Heart left ventricle (tissue), 16 donors: ENCODE data around the gene USP35. TPM values are rescaled to one million over a fixed set of nuclear protein-coding genes. Genes with fewer than 3 reads are reported as not detected.
A peak's percentile ranks its signal among the peaks of the same experiment; 100 is the strongest.
"Not testable (repeated sequence)": the region's sequence is repeated elsewhere in the genome, so short reads cannot be mapped to it uniquely, and the experiment has no call there.

Source experiments
- ATAC-seq, 4 donors: fragments of 200-7000 bp; cut with Tn5 transposase; one replicate each; pipeline ENCODE4 v1.9.1; 2020 to 2022; ENCODE audit warnings: moderate library complexity in 4 of 4, mild to moderate bottlenecking in 3 of 4, moderate number of reproducible peaks in 1 of 4
- DNase-seq, 5 donors: peaks; one replicate each; pipeline ENCODE4 v3.0.0-alpha.2; 2020
- H3K27ac ChIP-seq, 12 donors: fragments of 200-600 bp; sonication (generic) in 4 of 12; one replicate each; pipeline versions ENCODE4 v1.5.0 to v1.8.0; 2016 to 2022; ENCODE audit warnings: mild to moderate bottlenecking in 2 of 12
- H3K27me3 ChIP-seq, 9 donors: fragments of 200-600 bp; sonication (generic) in 2 of 9; one replicate each; pipeline versions ENCODE4 v1.5.1 to v1.8.0; 2016 to 2022; ENCODE audit warnings: mild to moderate bottlenecking in 3 of 9
- H3K36me3 ChIP-seq, 9 donors: fragments of 200-600 bp; sonication (generic) in 2 of 9; one replicate each; pipeline versions ENCODE4 v1.5.0 to v1.8.0; 2018 to 2022; ENCODE audit warnings: mild to moderate bottlenecking in 2 of 9
- H3K4me1 ChIP-seq, 12 donors: fragments of 200-600 bp; sonication (generic) in 4 of 12; one replicate each; pipeline versions ENCODE4 v1.5.0 to v1.8.0; 2016 to 2022; ENCODE audit warnings: mild to moderate bottlenecking in 3 of 12
- H3K4me3 ChIP-seq, 12 donors: fragments of 200-600 bp; sonication (generic) in 4 of 12; one replicate each; pipeline versions ENCODE4 v1.5.0 to v1.8.0; 2017 to 2022; ENCODE audit warnings: mild to moderate bottlenecking in 9 of 12, moderate library complexity in 4 of 12
- H3K9me3 ChIP-seq, 12 donors: fragments of 200-600 bp; sonication (generic) in 4 of 12; one replicate each; pipeline versions ENCODE4 v1.5.0 to v1.8.0; 2016 to 2022; ENCODE audit warnings: mild to moderate bottlenecking in 1 of 12
- CTCF ChIP-seq, 12 donors: fragments of 200-600 bp; sonication (generic) in 4 of 12; IDR thresholded peaks; one replicate each; pipeline versions ENCODE4 v1.5.0 to v1.8.0; 2018 to 2022; ENCODE audit warnings: antibody characterized with exemption in 12 of 12, mild to moderate bottlenecking in 5 of 12
- POLR2A ChIP-seq, 2 donors: fragments of 450-650 bp; IDR thresholded peaks; one replicate each; pipeline ENCODE4 v1.6.1; 2017; ENCODE audit warnings: antibody characterized with exemption in 2 of 2, mild to moderate bottlenecking in 2 of 2, moderate library complexity in 2 of 2
- WGBS, 4 donors: extraction: QIAGEN DNeasy Blood & Tissue Kit in 2 of 4; methylation state at CpG; one replicate each; pipeline versions ENCODE4 v1.1.5 to v1.1.7; 2013 to 2018; 5-methylcytosine and 5-hydroxymethylcytosine counted together
- intact Hi-C, 10 donors: fragments of 100-400 bp; cut with DNase I; formaldehyde crosslinking; loops; one replicate each; pipeline versions ENCODE4 v1.11.1 to v1.14.2; 2022
- polyA plus RNA-seq, 2 donors: library from polyadenylated mRNA; stranded (reverse); fragments of 200-250 nt; gene quantifications; one replicate each; pipeline ENCODE4 v1.2.3, GENCODE V29; 2013
- total RNA-seq, 9 donors: library from RNA; depleted of rRNA in 2 of 9; stranded (reverse); fragments of >200 nt in 2 of 9; fragmentation: NEBNext Ultra II Directional in 3 of 9; extraction: Animal tissue kit (Norgen Biotek cat#: 25700) in 3 of 9; gene quantifications; one replicate each; pipeline versions ENCODE4 v1.1.0 to v1.2.4, GENCODE V29; 2016 to 2023
- donor health status: ischemic (EF 13 %, LVEDD 7.1; RV severe dilation, severe dysfunction).
- donor health status: healthy with polysubstance abuse.
- donor health status: DM: no; HTN: yes; CAD: no.
- donor health status: DM: no; HTN: no; CAD: no.
- donor health status: ischemic (EF 25% LVEDD 6.9; RV normal size, moderate dysfunction).
- donor health status: ischemic (EF 25% LVEDD 5.7; RV mildly dilated, moderate dysfunction).
- donor health status: healthy.
- donor health status: DM: yes; HTN: yes; CAD: no.
- donor health status: ischemic (EF 35%, LVEDD 5.7; RV mildly dilated, moderate dysfunction).
- donor health status: nonischemic (EF 11% LVEDD 7.7; RV severe dilation, severe dysfunction).
- donor health status: DM: yes; HTN: yes; CAD: no.
- donor health status: PGD.
- donor health status: ischemic (EF 29% LVEDD 5.4; RV normal size, mild dysfunction).
- donor health status: nonischemic (EF 23%, LVEDD 6.1; RV moderate dilation, normal function).

USP35 gene
- total and polyA plus RNA-seq, 11 donors: 4.5 to 8.1 (median 5.3) TPM

GRCh38 chr11:78170413-78170812 is 18.3 kb upstream of the USP35 start:
- Histone ChIP-seq H3K4me3 (no peak overlapping the region), H3K27ac (peak overlapping the region in 8 of 12 donors; percentile 79 to 92 (median 82)), H3K36me3 (peaks cover 0 to 28% (median 14%) of the 10 kb centered on the region in 9 donors), H3K4me1 (peaks cover 0 to 45% (median 27%) of the 10 kb centered on the region in 12 donors), H3K27me3 (no peaks in the 10 kb centered on the region), H3K9me3 (no peaks in the 10 kb centered on the region)
- WGBS, 4 donors: 93 to 94% (median 94%) methylated on average over 11 of the region's 11 CpGs
- TF ChIP-seq CTCF (IDR thresholded peaks at IDR 0.05): no peak
- TF ChIP-seq POLR2A (IDR thresholded peaks at IDR 0.05): no peak
- no peak for DNase-seq
- intact Hi-C loops: no loop called here
- ATAC-seq: no peak

- Histone ChIP-seq H3K27me3 (no peaks in the 10 kb centered on the region), H3K36me3 (peaks cover 0 to 28% (median 14%) of the 10 kb centered on the region in 9 donors), H3K4me1 (peaks cover 0 to 45% (median 27%) of the 10 kb centered on the region in 12 donors), H3K27ac (peak overlapping the region in 3 of 12 donors; percentile 13 to 92 (median 43)), H3K9me3 (no peaks in the 10 kb centered on the region), H3K4me3 (no peak overlapping the region)
- intact Hi-C loops: no loop called here
- TF ChIP-seq CTCF (IDR thresholded peaks at IDR 0.05): no peak
- TF ChIP-seq POLR2A (IDR thresholded peaks at IDR 0.05): no peak
- WGBS, 4 donors: 81 to 88% (median 86%) methylated on average over 7 of the region's 7 CpGs
- ATAC-seq: no peak
- DNase-seq: no peak
These were observed 17.7 kb upstream of the USP35 start for GRCh38 chr11:78170874-78171549.

GRCh38 chr11:78171951-78172350 is 16.8 kb upstream of the USP35 start:
- WGBS, 4 donors: 94 to 100% (median 96%) methylated on average over 6 of the region's 6 CpGs
- no peak for TF ChIP-seq POLR2A (IDR thresholded peaks at IDR 0.05)
- TF ChIP-seq CTCF (IDR thresholded peaks at IDR 0.05): no peak
- H3K27ac ChIP-seq: no peak overlapping the region

GRCh38 chr11:78175862-78176261 is 12.9 kb upstream of the USP35 start:
- peaks cover 0 to 11% (median 0%) of the 10 kb centered on the region in 12 donors for H3K4me1 ChIP-seq
- 95 to 99% (median 98%) methylated on average over 3 of the region's 3 CpGs for WGBS, 4 donors

More at GRCh38 chr11:78171951-78172350, 16.8 kb upstream of the USP35 start:
- peaks cover 0 to 39% (median 22%) of the 10 kb centered on the region in 12 donors for H3K4me1 ChIP-seq
- no peak for DNase-seq
- H3K36me3 ChIP-seq: peaks cover 0 to 30% (median 14%) of the 10 kb centered on the region in 9 donors
- no peaks in the 10 kb centered on the region for H3K27me3 ChIP-seq
- no peak overlapping the region for H3K4me3 ChIP-seq
- H3K9me3 ChIP-seq: no peaks in the 10 kb centered on the region
- no peak for ATAC-seq
- intact Hi-C loops: no loop called here

More at GRCh38 chr11:78175862-78176261, 12.9 kb upstream of the USP35 start:
- H3K27me3 ChIP-seq, H3K9me3 ChIP-seq, H3K27ac ChIP-seq, H3K4me3 ChIP-seq, ATAC-seq, intact Hi-C loops, DNase-seq: not testable (repeated sequence)
- peaks cover 0 to 39% (median 14%) of the 10 kb centered on the region in 9 donors for H3K36me3 ChIP-seq
